Measurements from ENCODE around the gene RAB11B. TPM values are rescaled to one million over a fixed set of nuclear protein-coding genes. Genes with fewer than 3 reads are reported as not detected.

The RAB11B gene
- total and polyA plus RNA-seq, 2 of the 13 experiments (the other 11 are each of a cell fraction or from before 2014, with no cell fraction given): 6.0 to 28.4 TPM

DNA sequence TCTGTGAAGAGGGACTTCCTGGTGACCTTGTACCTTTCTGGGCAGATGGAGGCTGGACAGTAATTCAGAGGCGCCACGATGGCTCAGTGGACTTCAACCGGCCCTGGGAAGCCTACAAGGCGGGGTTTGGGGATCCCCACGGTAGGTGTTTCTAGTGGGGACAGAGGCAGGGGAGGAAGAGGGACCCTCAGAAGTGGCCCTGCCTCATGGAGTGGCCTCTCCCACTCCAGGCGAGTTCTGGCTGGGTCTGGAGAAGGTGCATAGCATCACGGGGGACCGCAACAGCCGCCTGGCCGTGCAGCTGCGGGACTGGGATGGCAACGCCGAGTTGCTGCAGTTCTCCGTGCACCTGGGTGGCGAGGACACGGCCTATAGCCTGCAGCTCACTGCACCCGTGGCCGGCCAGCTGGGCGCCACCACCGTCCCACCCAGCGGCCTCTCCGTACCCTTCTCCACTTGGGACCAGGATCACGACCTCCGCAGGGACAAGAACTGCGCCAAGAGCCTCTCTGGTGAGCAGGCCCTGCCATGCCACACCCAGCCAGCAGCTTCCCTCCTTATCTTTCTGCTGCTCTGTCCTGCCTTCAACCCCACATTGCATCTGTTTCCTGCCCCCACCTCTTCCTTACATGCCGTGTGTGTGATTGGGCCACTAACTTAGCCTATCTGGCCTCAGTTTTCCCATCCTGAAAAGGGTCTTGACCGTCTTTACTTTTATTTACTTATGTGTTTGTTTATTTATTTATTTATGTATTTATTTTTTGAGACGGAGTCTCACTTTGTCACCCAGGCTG is 19.0 kb upstream of the RAB11B start:
- no peak; the same call in 2 of the 3 replicates for ATAC-seq
- DNase-seq (ENCODE audit: low spot score): no peak
- POLR2A ChIA-PET: interaction anchor here (1.4 to 1.7 kb wide), 3 partner anchors 9 to 19 kb away, joined by 4 to 6 read pairs (median 4); no protein-coding TSS in a partner anchor
- H4K20me1 ChIP-seq (ENCODE audit: insufficient read depth, low read length): no peaks in the 10 kb centered on the region
- peak overlapping the region; percentile 52; the same call in 1 of the 2 replicates for H3K9ac ChIP-seq (ENCODE audit: insufficient read depth, low read depth, low read length)
- in situ Hi-C loops (cut with HindIII; ENCODE audit: extremely low pct_ligation_motif_present, low pct_unique_long_range_greater_than_20kb) (no loop called here), intact Hi-C loops (cut with micrococcal nuclease; ENCODE audit: unreplicated experiment) (no loop called here)
- no peak overlapping the region for H3K4me3 ChIP-seq (replicated peaks in 1 of 3; ENCODE audit: insufficient read depth in 1 of 3, low read depth in 2 of 3, low read length in 3 of 3)
- WGBS (ENCODE audit: low lambda C conversion rate): 94% methylated on average over 14 of the region's 28 CpGs
- H3K27me3 ChIP-seq (ENCODE audit: control insufficient read depth in 1 of 2, insufficient read depth in 2 of 2, low read length in 2 of 2): no peaks in the 10 kb centered on the region
- peaks cover 0 to 5% of the 10 kb centered on the region in 2 experiments; a peak in 2 of 5 replicates for H3K36me3 ChIP-seq (replicated peaks in 1 of 2; ENCODE audit: control insufficient read depth in 1 of 2, insufficient read depth in 2 of 2, low read length in 2 of 2)
- CTCF ChIA-PET (ENCODE audit: low intra/inter-chr PET ratio, low total read pairs): no interaction called here
- no peak overlapping the region for H2AFZ ChIP-seq (ENCODE audit: low read length)
- peak overlapping the region; percentile 65 for H3K27ac ChIP-seq (ENCODE audit: extremely low read length, insufficient read depth, low read length)
- no peak for FAIRE-seq
- no peaks in the 10 kb centered on the region for H3K9me3 ChIP-seq (ENCODE audit: low read length)
- H3K79me2 ChIP-seq (ENCODE audit: insufficient read depth, low read length): no peaks in the 10 kb centered on the region
- H3K4me2 ChIP-seq (ENCODE audit: low read depth, low read length): peak overlapping the region; percentile 37; the same call in 1 of the 2 replicates
- no TSS peak for BruUV-seq (replicated peaks)
- peaks cover 78% of the 10 kb centered on the region for H3K4me1 ChIP-seq (ENCODE audit: insufficient read depth, low read length)
- TF ChIP-seq, protein P1, sequence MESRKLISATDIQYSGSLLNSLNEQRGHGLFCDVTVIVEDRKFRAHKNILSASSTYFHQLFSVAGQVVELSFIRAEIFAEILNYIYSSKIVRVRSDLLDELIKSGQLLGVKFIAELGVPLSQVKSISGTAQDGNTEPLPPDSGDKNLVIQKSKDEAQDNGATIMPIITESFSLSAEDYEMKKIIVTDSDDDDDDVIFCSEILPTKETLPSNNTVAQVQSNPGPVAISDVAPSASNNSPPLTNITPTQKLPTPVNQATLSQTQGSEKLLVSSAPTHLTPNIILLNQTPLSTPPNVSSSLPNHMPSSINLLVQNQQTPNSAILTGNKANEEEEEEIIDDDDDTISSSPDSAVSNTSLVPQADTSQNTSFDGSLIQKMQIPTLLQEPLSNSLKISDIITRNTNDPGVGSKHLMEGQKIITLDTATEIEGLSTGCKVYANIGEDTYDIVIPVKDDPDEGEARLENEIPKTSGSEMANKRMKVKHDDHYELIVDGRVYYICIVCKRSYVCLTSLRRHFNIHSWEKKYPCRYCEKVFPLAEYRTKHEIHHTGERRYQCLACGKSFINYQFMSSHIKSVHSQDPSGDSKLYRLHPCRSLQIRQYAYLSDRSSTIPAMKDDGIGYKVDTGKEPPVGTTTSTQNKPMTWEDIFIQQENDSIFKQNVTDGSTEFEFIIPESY (CRISPR knock-in tag; IDR thresholded peaks at IDR 0.05): peak; percentile 45; the same call in 1 of the 2 replicates
- TF ChIP-seq, protein P2, sequence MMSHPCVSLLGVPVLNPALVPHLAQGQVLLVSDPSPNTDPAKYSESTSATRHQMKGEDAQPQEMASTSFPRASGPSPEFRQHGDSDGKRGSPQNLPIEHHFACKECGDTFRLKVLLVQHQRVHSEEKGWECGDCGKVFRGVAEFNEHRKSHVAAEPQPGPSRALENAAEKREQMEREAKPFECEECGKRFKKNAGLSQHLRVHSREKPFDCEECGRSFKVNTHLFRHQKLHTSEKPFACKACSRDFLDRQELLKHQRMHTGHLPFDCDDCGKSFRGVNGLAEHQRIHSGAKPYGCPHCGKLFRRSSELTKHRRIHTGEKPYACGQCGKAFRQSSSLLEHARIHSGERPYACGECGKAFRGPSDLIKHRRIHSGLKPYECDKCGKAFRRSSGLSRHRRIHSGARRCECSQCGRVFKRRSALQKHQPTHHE (CRISPR knock-in tag; IDR thresholded peaks at IDR 0.05; ENCODE audit: borderline replicate concordance): no peak
- no peak for TF ChIP-seq ZNF619 (CRISPR knock-in tag; IDR thresholded peaks at IDR 0.05)
- TF ChIP-seq, protein P3, sequence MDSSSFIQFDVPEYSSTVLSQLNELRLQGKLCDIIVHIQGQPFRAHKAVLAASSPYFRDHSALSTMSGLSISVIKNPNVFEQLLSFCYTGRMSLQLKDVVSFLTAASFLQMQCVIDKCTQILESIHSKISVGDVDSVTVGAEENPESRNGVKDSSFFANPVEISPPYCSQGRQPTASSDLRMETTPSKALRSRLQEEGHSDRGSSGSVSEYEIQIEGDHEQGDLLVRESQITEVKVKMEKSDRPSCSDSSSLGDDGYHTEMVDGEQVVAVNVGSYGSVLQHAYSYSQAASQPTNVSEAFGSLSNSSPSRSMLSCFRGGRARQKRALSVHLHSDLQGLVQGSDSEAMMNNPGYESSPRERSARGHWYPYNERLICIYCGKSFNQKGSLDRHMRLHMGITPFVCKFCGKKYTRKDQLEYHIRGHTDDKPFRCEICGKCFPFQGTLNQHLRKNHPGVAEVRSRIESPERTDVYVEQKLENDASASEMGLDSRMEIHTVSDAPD (CRISPR knock-in tag; IDR thresholded peaks at IDR 0.05): no peak
- TF ChIP-seq MAFF (IDR thresholded peaks at IDR 0.05; ENCODE audit: low read depth, low read length): no peak
- TF ChIP-seq GTF2F1 (IDR thresholded peaks at IDR 0.05; ENCODE audit: low read length): no peak
- no peak for TF ChIP-seq ZFP36 (IDR thresholded peaks at IDR 0.05; ENCODE audit: borderline replicate concordance, low read depth, low read length, partially characterized antibody)
- no peak for TF ChIP-seq ZNF674 (CRISPR knock-in tag; IDR thresholded peaks at IDR 0.05; ENCODE audit: low read depth)
- TF ChIP-seq KLF15 (CRISPR knock-in tag; IDR thresholded peaks at IDR 0.05; ENCODE audit: borderline replicate concordance): no peak
- TF ChIP-seq, protein P4, sequence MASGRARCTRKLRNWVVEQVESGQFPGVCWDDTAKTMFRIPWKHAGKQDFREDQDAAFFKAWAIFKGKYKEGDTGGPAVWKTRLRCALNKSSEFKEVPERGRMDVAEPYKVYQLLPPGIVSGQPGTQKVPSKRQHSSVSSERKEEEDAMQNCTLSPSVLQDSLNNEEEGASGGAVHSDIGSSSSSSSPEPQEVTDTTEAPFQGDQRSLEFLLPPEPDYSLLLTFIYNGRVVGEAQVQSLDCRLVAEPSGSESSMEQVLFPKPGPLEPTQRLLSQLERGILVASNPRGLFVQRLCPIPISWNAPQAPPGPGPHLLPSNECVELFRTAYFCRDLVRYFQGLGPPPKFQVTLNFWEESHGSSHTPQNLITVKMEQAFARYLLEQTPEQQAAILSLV (CRISPR knock-in tag; IDR thresholded peaks at IDR 0.05; ENCODE audit: borderline replicate concordance): 0 out of 2 replicates have a peak, but pooled peaks have one; percentile 31
- TF ChIP-seq AGO2 (optimal IDR thresholded peaks at IDR 0.05; ENCODE audit: low read depth, low read length): peak; percentile 57
- TF ChIP-seq ZMAT3 (CRISPR knock-in tag; conservative IDR thresholded peaks at IDR 0.05): no peak
- TF ChIP-seq ZNF160 (CRISPR knock-in tag; IDR thresholded peaks at IDR 0.05): no peak
- no peak for TF ChIP-seq CCAR2 (optimal IDR thresholded peaks at IDR 0.05; ENCODE audit: low read depth, low read length)
- peak; percentile 36; the same call in 1 of the 2 replicates for TF ChIP-seq HIVEP1 (CRISPR knock-in tag; IDR thresholded peaks at IDR 0.05)
- no peak for TF ChIP-seq NFKB2 (CRISPR knock-in tag; IDR thresholded peaks at IDR 0.05; ENCODE audit: borderline replicate concordance)
- peak; percentile 67; the same call in 1 of the 2 replicates for TF ChIP-seq ZNF629 (CRISPR knock-in tag; conservative IDR thresholded peaks at IDR 0.05)
- no peak for TF ChIP-seq ARNTL (CRISPR knock-in tag; IDR thresholded peaks at IDR 0.05)
